Muscle layer of colon (tissue), 2 donors: ENCODE results near the gene TDG.
"Not testable (repeated sequence)": the region's sequence is repeated elsewhere in the genome, so short reads cannot be mapped to it uniquely, and the experiment has no call there.

Experiments used
- H3K27ac ChIP-seq: one replicate; pipeline ENCODE4 v1.7.0; 2013; ENCODE audit warnings: low read depth, mild to moderate bottlenecking, low read length, moderate library complexity
- H3K27me3 ChIP-seq, 2 donors: one replicate each; pipeline ENCODE4 v1.7.0; 2013; ENCODE audit warnings: low read length in 2 of 2, mild to moderate bottlenecking in 2 of 2; ENCODE audit not compliant: insufficient read depth in 2 of 2, control insufficient read depth in 1 of 2
- H3K36me3 ChIP-seq: one replicate; pipeline ENCODE4 v1.7.0; 2013; ENCODE audit warnings: mild to moderate bottlenecking, low read length; ENCODE audit not compliant: insufficient read depth
- H3K4me1 ChIP-seq: one replicate; pipeline ENCODE4 v1.7.0; 2013; ENCODE audit warnings: mild to moderate bottlenecking, low read length; ENCODE audit not compliant: insufficient read depth
- H3K4me3 ChIP-seq, 2 donors: one replicate each; pipeline ENCODE4 v1.7.0; 2013; ENCODE audit warnings: low read length in 2 of 2, low read depth in 1 of 2, mild to moderate bottlenecking in 1 of 2, moderate library complexity in 1 of 2
- H3K9ac ChIP-seq: one replicate; pipeline ENCODE4 v1.7.0; 2013; ENCODE audit warnings: low read length
- H3K9me3 ChIP-seq: one replicate; pipeline ENCODE4 v1.7.0; 2013; ENCODE audit warnings: mild to moderate bottlenecking, low read length
- donor health status: abdominal sarcoma.
- donor health status: Adenocarcinoma of cecum.

TDG gene

GRCh38 chr12:104026841-104027599, 61.3 kb downstream of the TDG start:
- Histone ChIP-seq H3K4me1 (no peaks in the 10 kb centered on the region), H3K36me3 (no peaks in the 10 kb centered on the region), H3K9ac (no peak overlapping the region), H3K27me3 (no peaks in the 10 kb centered on the region), H3K27ac (no peak overlapping the region), H3K4me3 (no peak overlapping the region), H3K9me3 (no peaks in the 10 kb centered on the region)

GRCh38 chr12:104030596-104030995, 64.9 kb downstream of the TDG start:
- H3K27me3 ChIP-seq, H3K9me3 ChIP-seq, H3K4me3 ChIP-seq: not testable (repeated sequence)

GRCh38 chr12:104036143-104036542, 70.5 kb downstream of the TDG start:
- H3K36me3 ChIP-seq, H3K9ac ChIP-seq, H3K9me3 ChIP-seq, H3K4me3 ChIP-seq, H3K27me3 ChIP-seq, H3K4me1 ChIP-seq, H3K27ac ChIP-seq: not testable (repeated sequence)

More at GRCh38 chr12:104030596-104030995, 64.9 kb downstream of the TDG start:
- not testable (repeated sequence) for H3K36me3 ChIP-seq, H3K27ac ChIP-seq, H3K4me1 ChIP-seq, H3K9ac ChIP-seq
